Left lung (tissue), 10 donors: Measurements from ENCODE around the gene OLFM2. TPM values are rescaled to one million over a fixed set of nuclear protein-coding genes. Genes with fewer than 3 reads are reported as not detected.

Experiments
- ATAC-seq: fragments of 200-7000 bp; cut with Tn5 transposase; one replicate; pipeline ENCODE4 v1.9.1; 2020; ENCODE audit warnings: moderate library complexity
- DNase-seq, 4 donors: peaks; one replicate each; pipeline ENCODE4 v3.0.0-alpha.2; 2013 to 2020
- H3K27ac ChIP-seq, 2 donors: fragments of 200-600 bp; sonication (generic) in 1 of 2; one replicate each; pipeline versions ENCODE4 v1.5.0 to v1.8.0; 2020 to 2021
- H3K27me3 ChIP-seq, 2 donors: fragments of 200-600 bp; sonication (generic) in 1 of 2; one replicate each; pipeline versions ENCODE4 v1.5.0 to v1.8.0; 2020 to 2021
- H3K36me3 ChIP-seq, 2 donors: fragments of 200-600 bp; sonication (generic) in 1 of 2; one replicate each; pipeline versions ENCODE4 v1.5.0 to v1.8.0; 2020 to 2021
- H3K4me1 ChIP-seq, 2 donors: fragments of 200-600 bp; one replicate each; pipeline ENCODE4 v1.8.0; 2021
- H3K4me3 ChIP-seq, 2 donors: fragments of 200-600 bp; sonication (generic) in 1 of 2; one replicate each; pipeline versions ENCODE4 v1.5.0 to v1.8.0; 2020 to 2021; ENCODE audit warnings: mild to moderate bottlenecking in 1 of 2
- H3K9me3 ChIP-seq, 2 donors: fragments of 200-600 bp; sonication (generic) in 1 of 2; one replicate each; pipeline versions ENCODE4 v1.5.0 to v1.8.0; 2020 to 2021
- intact Hi-C, 2 donors: fragments of 100-400 bp; cut with DNase I; formaldehyde crosslinking; loops; one replicate each; pipeline versions ENCODE4 v1.11.2 to v1.14.2; 2022
- polyA plus RNA-seq, 6 donors: library from polyadenylated mRNA; unstranded; fragments of 120-200 nt; gene quantifications; one replicate each; pipeline ENCODE4 v1.2.1, GENCODE V29; 2013; ENCODE audit not compliant: insufficient read length in 6 of 6
- total RNA-seq, 2 donors: library from RNA; stranded (reverse); fragmentation: NEBNext Ultra II Directional; extraction: Animal tissue kit (Norgen Biotek cat#: 25700); gene quantifications; one replicate each; pipeline ENCODE4 v1.2.1, GENCODE V29; 2021
- TF ChIP-seq, protein P1 (sequence below), 2 donors: fragments of 200-600 bp; sonication (generic) in 1 of 2; IDR thresholded peaks; one replicate each; pipeline versions ENCODE4 v1.5.0 to v1.8.0; 2021; ENCODE audit warnings: antibody characterized with exemption in 2 of 2
- donor health status: DM: no; HTN: yes; CAD: no.
- donor health status: DM: no; HTN: no; CAD: no.

OLFM2 gene
- total and polyA plus RNA-seq, 8 donors, result 7.6 to 33.9 (median 27.8) TPM

DNA sequence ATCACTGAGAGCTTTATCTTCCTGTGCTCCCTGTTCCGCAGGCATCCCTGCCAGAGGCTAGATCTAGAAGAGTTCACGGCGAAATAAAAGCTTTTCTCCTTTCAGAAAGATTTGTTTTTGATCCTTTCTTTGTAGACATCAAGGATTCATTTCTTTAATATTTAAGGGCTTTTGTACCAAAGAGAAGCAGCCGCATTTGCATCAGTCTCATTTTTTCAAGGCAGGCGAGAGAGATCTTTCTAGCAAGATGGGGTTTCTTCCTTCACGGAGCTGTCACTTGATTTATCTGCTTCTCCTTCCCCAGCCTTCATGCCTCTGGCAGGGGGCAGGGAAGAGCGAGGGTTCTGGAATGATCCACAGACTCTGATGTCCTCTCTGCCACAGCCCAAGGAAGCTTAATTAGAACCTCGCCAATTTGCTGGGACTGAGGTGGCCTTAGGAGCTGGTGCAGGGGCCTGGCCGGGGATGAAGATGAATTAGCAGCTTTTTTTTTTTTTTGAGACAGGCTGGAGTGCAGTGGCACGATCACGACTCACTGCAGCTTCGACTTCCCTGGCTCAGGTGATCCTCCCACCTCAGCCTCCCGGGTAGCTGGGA lies 61.2 kb downstream of the OLFM2 start:
- DNase-seq (no peak), ATAC-seq (no peak)
- TF ChIP-seq, protein P1, sequence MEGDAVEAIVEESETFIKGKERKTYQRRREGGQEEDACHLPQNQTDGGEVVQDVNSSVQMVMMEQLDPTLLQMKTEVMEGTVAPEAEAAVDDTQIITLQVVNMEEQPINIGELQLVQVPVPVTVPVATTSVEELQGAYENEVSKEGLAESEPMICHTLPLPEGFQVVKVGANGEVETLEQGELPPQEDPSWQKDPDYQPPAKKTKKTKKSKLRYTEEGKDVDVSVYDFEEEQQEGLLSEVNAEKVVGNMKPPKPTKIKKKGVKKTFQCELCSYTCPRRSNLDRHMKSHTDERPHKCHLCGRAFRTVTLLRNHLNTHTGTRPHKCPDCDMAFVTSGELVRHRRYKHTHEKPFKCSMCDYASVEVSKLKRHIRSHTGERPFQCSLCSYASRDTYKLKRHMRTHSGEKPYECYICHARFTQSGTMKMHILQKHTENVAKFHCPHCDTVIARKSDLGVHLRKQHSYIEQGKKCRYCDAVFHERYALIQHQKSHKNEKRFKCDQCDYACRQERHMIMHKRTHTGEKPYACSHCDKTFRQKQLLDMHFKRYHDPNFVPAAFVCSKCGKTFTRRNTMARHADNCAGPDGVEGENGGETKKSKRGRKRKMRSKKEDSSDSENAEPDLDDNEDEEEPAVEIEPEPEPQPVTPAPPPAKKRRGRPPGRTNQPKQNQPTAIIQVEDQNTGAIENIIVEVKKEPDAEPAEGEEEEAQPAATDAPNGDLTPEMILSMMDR (IDR thresholded peaks at IDR 0.05), result no peak
- no peaks in the 10 kb centered on the region for H3K27me3 ChIP-seq
- H3K36me3 ChIP-seq, result no peaks in the 10 kb centered on the region
- no peaks in the 10 kb centered on the region for H3K9me3 ChIP-seq
- H3K4me1 ChIP-seq, result no peaks in the 10 kb centered on the region
- no peak overlapping the region for H3K27ac ChIP-seq
- no peak overlapping the region for H3K4me3 ChIP-seq
- intact Hi-C loops, result no loop called here

- Histone ChIP-seq H3K36me3 (no peaks in the 10 kb centered on the region), H3K9me3 (no peaks in the 10 kb centered on the region), H3K27ac (no peak overlapping the region), H3K27me3 (no peaks in the 10 kb centered on the region), H3K4me1 (no peaks in the 10 kb centered on the region), H3K4me3 (no peak overlapping the region)
- intact Hi-C loops, result no loop called here
- TF ChIP-seq, protein P1 (IDR thresholded peaks at IDR 0.05), result no peak
- ATAC-seq, result no peak
- no peak for DNase-seq
Measured at GRCh38 chr19:9872618-9873242, 63.6 kb downstream of the OLFM2 start.

DNA sequence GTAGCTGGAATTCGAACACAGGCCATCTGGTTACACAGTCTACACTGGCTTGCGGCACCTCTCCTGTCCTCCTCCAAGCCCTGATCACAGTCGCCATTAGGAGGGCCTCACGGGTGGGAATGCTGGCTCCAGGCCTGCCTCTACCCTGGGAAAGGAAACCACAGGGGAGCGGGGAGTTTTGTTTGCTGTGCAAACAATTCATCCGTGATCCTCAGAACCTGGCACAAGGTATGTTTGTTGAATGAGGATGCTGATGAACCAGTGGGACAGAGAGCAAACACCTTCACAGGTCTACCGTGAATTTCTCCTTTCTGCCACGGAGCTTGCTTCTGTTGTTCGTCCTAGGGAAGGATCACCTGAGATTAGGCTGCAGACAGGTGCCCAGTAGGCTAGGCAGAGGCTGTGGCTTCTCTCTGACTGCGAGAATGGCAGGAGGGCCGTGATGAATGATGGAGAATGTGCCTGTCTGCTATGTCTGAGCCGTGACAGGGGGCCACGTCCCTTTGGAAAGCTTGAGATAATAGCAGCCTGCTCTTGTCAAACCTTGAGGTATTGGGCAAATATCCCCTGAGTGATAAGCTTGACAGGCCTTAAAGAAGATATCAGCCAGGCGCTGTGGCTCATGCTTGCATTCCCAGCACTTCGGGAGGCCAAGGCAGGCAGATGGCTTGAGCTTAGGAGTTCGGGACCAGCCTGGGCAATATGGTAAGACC lies 64.5 kb downstream of the OLFM2 start:
- no peaks in the 10 kb centered on the region for H3K36me3 ChIP-seq
- no peak overlapping the region for H3K27ac ChIP-seq
- no peak overlapping the region for H3K4me3 ChIP-seq
- no peaks in the 10 kb centered on the region for H3K4me1 ChIP-seq
- H3K27me3 ChIP-seq, result no peaks in the 10 kb centered on the region
- TF ChIP-seq, protein P1 (IDR thresholded peaks at IDR 0.05), result no peak
- no peak for ATAC-seq
- DNase-seq, result no peak
- no peaks in the 10 kb centered on the region for H3K9me3 ChIP-seq
- intact Hi-C loops, result no loop called here

DNA sequence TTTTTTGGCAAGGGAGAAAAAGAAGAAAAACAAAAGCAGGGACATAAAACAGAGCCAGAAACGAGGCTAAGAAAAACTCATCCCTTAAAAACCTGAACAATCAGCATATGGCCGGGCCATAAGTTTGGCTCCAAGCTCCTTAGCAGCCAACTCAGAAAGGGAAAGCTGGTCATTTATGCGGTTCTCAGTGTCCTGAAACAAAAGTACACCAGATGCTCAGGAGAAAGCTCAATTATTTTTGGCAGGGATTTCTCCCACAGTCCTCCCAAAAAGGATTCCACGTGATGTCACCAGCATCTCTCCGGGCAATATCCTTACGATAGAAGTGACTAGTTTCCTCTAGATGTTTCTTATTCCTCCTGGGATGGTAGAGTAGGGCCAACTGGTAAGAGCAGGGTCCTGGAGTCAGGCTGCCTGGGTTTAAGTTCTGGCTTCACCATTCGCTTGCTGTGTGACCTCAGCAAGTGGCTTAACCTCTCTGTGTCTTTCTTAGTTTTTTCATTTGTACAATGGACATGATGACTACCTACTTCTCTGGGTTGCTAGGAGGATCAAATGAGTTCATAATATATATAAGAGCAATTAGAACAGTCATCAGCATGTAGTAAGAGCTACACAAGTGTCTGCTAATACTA lies 67.2 kb downstream of the OLFM2 start:
- no peak for DNase-seq
- H3K36me3 ChIP-seq, result no peaks in the 10 kb centered on the region
- no peak overlapping the region for H3K27ac ChIP-seq
- no peaks in the 10 kb centered on the region for H3K9me3 ChIP-seq
- intact Hi-C loops, result no loop called here
- ATAC-seq, result no peak
- H3K27me3 ChIP-seq, result no peaks in the 10 kb centered on the region
- H3K4me3 ChIP-seq, result no peak overlapping the region
- TF ChIP-seq, protein P1 (IDR thresholded peaks at IDR 0.05), result no peak
- H3K4me1 ChIP-seq, result no peaks in the 10 kb centered on the region
